B cell (primary cell): ENCODE data around the gene LMO1. TPM values are rescaled to one million over a fixed set of nuclear protein-coding genes. Genes with fewer than 3 reads are reported as not detected.

Experiments
- ATAC-seq: fragments of 200-7000 bp; cut with Tn5 transposase; one replicate; pipeline ENCODE4 v1.10.0; 2021; ENCODE audit warnings: low read depth, mild to moderate bottlenecking, moderate number of reproducible peaks, moderate library complexity
- CTCF ChIA-PET: fragments of 350-600 bp; sonication (Branson Sonifier 250); formaldehyde crosslinking; loops from one replicate; lab custom pipeline; 2021; ENCODE audit warnings: antibody characterized with exemption, inconsistent platforms; lab: Charles Lee
- POLR2A ChIA-PET: fragments of 350-600 bp; sonication (Branson Sonifier 250); formaldehyde crosslinking; loops from one replicate; lab custom pipeline; 2021; ENCODE audit warnings: antibody characterized with exemption; lab: Charles Lee
- DNase-seq: peaks from one replicate; pipeline ENCODE4 v3.0.0; 2013
- H2AFZ ChIP-seq: 2 replicates; pipeline ENCODE4 v1.6.1; 2012; ENCODE audit warnings: mild to moderate bottlenecking, low read depth, low read length; ENCODE audit not compliant: insufficient read depth, poor library complexity, severe bottlenecking
- H3K27ac ChIP-seq, 2 donors: 1 replicate in 1 of 2; 2 replicates in 1 of 2; pipeline ENCODE4 v1.5.1; 2012 to 2013; ENCODE audit warnings: low read length in 2 of 2, mild to moderate bottlenecking in 2 of 2, moderate library complexity in 1 of 2
- H3K27me3 ChIP-seq, 4 experiments: fragments of 200-600 bp in 1 of 4; sonication (generic) in 1 of 4; replicated peaks in 1 of 4; 1 replicate in 2 of 4; 2 replicates in 2 of 4; pipeline versions ENCODE4 v1.6.1 to v1.7.0; 2013 to 2016; ENCODE audit warnings: low read length in 3 of 4, mild to moderate bottlenecking in 2 of 4, mixed read lengths in 1 of 4, moderate library complexity in 1 of 4; ENCODE audit not compliant: insufficient read depth in 4 of 4, control insufficient read depth in 3 of 4; ENCODE audit errors: control extremely low read depth in 1 of 4
- H3K36me3 ChIP-seq, 2 experiments: replicated peaks in 1 of 2; 1 replicate in 1 of 2; 2 replicates in 1 of 2; pipeline versions ENCODE4 v1.6.1 to v1.7.1; 2013; ENCODE audit warnings: low read length in 1 of 2; ENCODE audit not compliant: insufficient read depth in 2 of 2, control insufficient read depth in 1 of 2; ENCODE audit errors: control extremely low read depth in 1 of 2, extremely low read depth in 1 of 2
- H3K4me1 ChIP-seq, 2 donors: fragments of 200-600 bp in 1 of 2; sonication (generic) in 1 of 2; 1 replicate in 1 of 2; 2 replicates in 1 of 2; pipeline versions ENCODE4 v1.5.1 to v1.6.1; 2013 to 2017; ENCODE audit warnings: low read length in 2 of 2; ENCODE audit not compliant: control insufficient read depth in 2 of 2, insufficient read depth in 2 of 2
- H3K4me2 ChIP-seq: replicated peaks from 2 replicates; pipeline ENCODE3; 2012; ENCODE audit warnings: mild to moderate bottlenecking, low read depth, low read length; ENCODE audit not compliant: poor library complexity, severe bottlenecking
- H3K4me3 ChIP-seq, 5 experiments: fragments of 200-600 bp in 1 of 5; sonication (generic) in 1 of 5; 1 replicate in 3 of 5; 2 replicates in 2 of 5; pipeline versions ENCODE4 v1.5.1 to v1.7.0; 2011 to 2016; ENCODE audit warnings: low read length in 4 of 5, mild to moderate bottlenecking in 4 of 5, low read depth in 2 of 5, control low read depth in 1 of 5, moderate library complexity in 1 of 5; ENCODE audit not compliant: insufficient read depth in 1 of 5; ENCODE audit errors: control extremely low read depth in 1 of 5, extremely low read depth in 1 of 5
- H3K79me2 ChIP-seq: fragments of 200-600 bp; sonication (generic); one replicate; pipeline ENCODE4 v1.6.0; 2016; ENCODE audit warnings: low read length; ENCODE audit not compliant: control insufficient read depth, insufficient read depth
- H3K9ac ChIP-seq: fragments of 200-600 bp; sonication (generic); 2 replicates; pipeline ENCODE4 v1.6.1; 2017; ENCODE audit warnings: mild to moderate bottlenecking, low read length, moderate library complexity
- H3K9me3 ChIP-seq, 3 donors: one replicate each; pipeline versions ENCODE4 v1.6.1 to v1.7.1; 2013; ENCODE audit warnings: low read length in 2 of 3; ENCODE audit not compliant: control insufficient read depth in 2 of 3, insufficient read depth in 1 of 3; ENCODE audit errors: control extremely low read depth in 1 of 3
- H4K20me1 ChIP-seq: 2 replicates; pipeline ENCODE4 v1.6.0; 2012; ENCODE audit warnings: mild to moderate bottlenecking, low read length; ENCODE audit not compliant: insufficient read depth, control insufficient read depth, poor library complexity, severe bottlenecking
- H3K27ac Mint-ChIP-seq: one replicate; pipeline ENCODE4 v1.8.0; 2021; ENCODE audit warnings: mixed read lengths
- H3K27me3 Mint-ChIP-seq: one replicate; pipeline ENCODE4 v1.8.0; 2021; ENCODE audit warnings: mixed read lengths
- H3K4me1 Mint-ChIP-seq: one replicate; pipeline ENCODE4 v1.8.0; 2021; ENCODE audit warnings: mixed read lengths
- H3K4me3 Mint-ChIP-seq: one replicate; pipeline ENCODE4 v1.8.0; 2021; ENCODE audit warnings: mixed read lengths
- H3K9me3 Mint-ChIP-seq: one replicate; pipeline ENCODE4 v1.8.0; 2022; ENCODE audit warnings: mixed read lengths; ENCODE audit not compliant: insufficient read depth
- EZH2 ChIP-seq: IDR thresholded peaks from 2 replicates; pipeline ENCODE4 v1.6.1; 2012; ENCODE audit warnings: borderline replicate concordance, low read depth, mild to moderate bottlenecking, moderate library complexity, low read length; ENCODE audit not compliant: insufficient read depth, poor library complexity, severe bottlenecking
- WGBS: methylation state at CpG from one replicate; pipeline ENCODE4 v1.1.5; 2013; ENCODE audit warnings: missing lambda C conversion rate; ENCODE audit not compliant: insufficient coverage; 5-methylcytosine and 5-hydroxymethylcytosine counted together
- intact Hi-C: fragments of 100-400 bp; cut with micrococcal nuclease; formaldehyde crosslinking; loops from one replicate; pipeline ENCODE4 v1.10.0; 2022
- polyA plus RNA-seq: library from polyadenylated mRNA; depleted of rRNA; stranded (reverse); fragments of >200 nt; gene quantifications from 2 replicates; pipeline ENCODE4 v1.2.3, GENCODE V29; 2012
- total RNA-seq, 2 donors: library from RNA; stranded (reverse); fragments of 120-200 nt in 1 of 2; gene quantifications; 1 replicate in 1 of 2; 2 replicates in 1 of 2; pipeline versions ENCODE4 v1.2.3 to v1.2.4, GENCODE V29; 2013 to 2022
- TF ChIP-seq, protein P1 (sequence below): fragments of 200-600 bp; IDR thresholded peaks from one replicate; pipeline ENCODE4 v1.8.0; 2022; ENCODE audit warnings: antibody characterized with exemption, mild to moderate bottlenecking

Gene LMO1
- total and polyA plus RNA-seq, 2 donors (not counting 1 experiment from before 2014, with no cell fraction given) = 0.22 TPM; not detected in 1

DNA sequence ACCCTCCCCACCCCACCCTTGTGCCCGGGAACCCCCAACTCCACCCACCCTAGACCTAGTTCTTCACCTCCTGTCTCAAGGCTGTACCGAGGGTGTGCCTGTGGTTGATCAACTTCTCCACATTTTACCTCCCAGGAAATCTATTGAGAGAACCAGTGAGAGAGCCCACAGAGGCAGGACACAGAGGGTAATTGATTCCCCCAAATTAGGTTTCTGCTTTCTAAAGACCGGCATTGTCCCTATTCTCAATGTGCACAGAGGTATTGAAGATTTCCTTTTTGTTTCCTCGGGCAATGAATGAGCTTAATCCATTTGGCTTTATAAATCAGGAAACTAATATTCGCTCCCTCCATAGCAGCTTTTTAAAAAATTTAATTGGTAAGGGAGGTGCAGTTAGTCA lies 6.0 kb upstream of the LMO1 start:
- Histone ChIP-seq H2AFZ (no peak overlapping the region), H3K36me3 (no peaks in the 10 kb centered on the region), H3K4me3 (no peak overlapping the region), H3K27me3 (peaks cover 0 to 59% (median 29%) of the 10 kb centered on the region in 4 experiments), H4K20me1 (no peaks in the 10 kb centered on the region), H3K79me2 (no peaks in the 10 kb centered on the region), H3K4me1 (peaks cover 9% of the 10 kb centered on the region in 2 donors), H3K4me2 (no peak overlapping the region), H3K9me3 (peaks cover 0 to 3% (median 0%) of the 10 kb centered on the region in 3 donors), H3K9ac (no peak overlapping the region), H3K27ac (no peak overlapping the region)
- Mint-ChIP-seq H3K27me3 (peaks cover 59% of the 10 kb centered on the region), H3K9me3 (no peaks in the 10 kb centered on the region), H3K4me1 (peaks cover 9% of the 10 kb centered on the region), H3K27ac (no peak overlapping the region), H3K4me3 (peak overlapping the region; percentile 23)
- DNase-seq = no peak
- intact Hi-C loops = no loop called here
- ChIA-PET POLR2A (no interaction called here), CTCF (no interaction called here)
- TF ChIP-seq, protein P1, sequence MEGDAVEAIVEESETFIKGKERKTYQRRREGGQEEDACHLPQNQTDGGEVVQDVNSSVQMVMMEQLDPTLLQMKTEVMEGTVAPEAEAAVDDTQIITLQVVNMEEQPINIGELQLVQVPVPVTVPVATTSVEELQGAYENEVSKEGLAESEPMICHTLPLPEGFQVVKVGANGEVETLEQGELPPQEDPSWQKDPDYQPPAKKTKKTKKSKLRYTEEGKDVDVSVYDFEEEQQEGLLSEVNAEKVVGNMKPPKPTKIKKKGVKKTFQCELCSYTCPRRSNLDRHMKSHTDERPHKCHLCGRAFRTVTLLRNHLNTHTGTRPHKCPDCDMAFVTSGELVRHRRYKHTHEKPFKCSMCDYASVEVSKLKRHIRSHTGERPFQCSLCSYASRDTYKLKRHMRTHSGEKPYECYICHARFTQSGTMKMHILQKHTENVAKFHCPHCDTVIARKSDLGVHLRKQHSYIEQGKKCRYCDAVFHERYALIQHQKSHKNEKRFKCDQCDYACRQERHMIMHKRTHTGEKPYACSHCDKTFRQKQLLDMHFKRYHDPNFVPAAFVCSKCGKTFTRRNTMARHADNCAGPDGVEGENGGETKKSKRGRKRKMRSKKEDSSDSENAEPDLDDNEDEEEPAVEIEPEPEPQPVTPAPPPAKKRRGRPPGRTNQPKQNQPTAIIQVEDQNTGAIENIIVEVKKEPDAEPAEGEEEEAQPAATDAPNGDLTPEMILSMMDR = no peak
- TF ChIP-seq EZH2 = no peak
- ATAC-seq = no peak
- no CpG with 5 or more reads among the region's 5 CpGs for WGBS

- ATAC-seq (peak; percentile 9), DNase-seq (no peak)
- Histone ChIP-seq H3K27ac (no peak overlapping the region), H3K9ac (peak overlapping the region; percentile 61), H3K4me3 (peak overlapping the region in 3 of 5 experiments; percentile 55), H2AFZ (peak overlapping the region; percentile 75), H3K4me2 (peak overlapping the region; percentile 80), H3K9me3 (peaks cover 0 to 3% (median 0%) of the 10 kb centered on the region in 3 donors), H4K20me1 (no peaks in the 10 kb centered on the region), H3K36me3 (no peaks in the 10 kb centered on the region), H3K27me3 (peaks cover 0 to 67% (median 33%) of the 10 kb centered on the region in 4 experiments), H3K79me2 (no peaks in the 10 kb centered on the region), H3K4me1 (peaks cover 12 to 14% of the 10 kb centered on the region in 2 donors)
- peaks cover 60% of the 10 kb centered on the region for H3K27me3 Mint-ChIP-seq
- TF ChIP-seq, protein P1 = no peak
- no peak for TF ChIP-seq EZH2
- H3K9me3 Mint-ChIP-seq = no peaks in the 10 kb centered on the region
- ChIA-PET CTCF (interaction anchor here (0.5 to 1.4 kb wide), 2 partner anchors 44 to 49 kb away, joined by 3 read pairs; no protein-coding TSS in a partner anchor), POLR2A (no interaction called here)
- H3K4me3 Mint-ChIP-seq = peak overlapping the region; percentile 67
- intact Hi-C loops = no loop called here
- H3K4me1 Mint-ChIP-seq = peaks cover 14% of the 10 kb centered on the region
- H3K27ac Mint-ChIP-seq = no peak overlapping the region
- 14% methylated on average over 59 of the region's 65 CpGs for WGBS
These were observed 5.1 kb upstream of the LMO1 start for GRCh38 chr11:8268530-8269400.
